IPS-15b (cell line): ENCODE measurements around the gene SRPK1.
"Not testable (repeated sequence)": the region's sequence is repeated elsewhere in the genome, so short reads cannot be mapped to it uniquely, and the experiment has no call there.

Experiments used
- H3K27me3 ChIP-seq: one replicate; pipeline ENCODE4 v1.6.1; 2013; ENCODE audit warnings: low read length; ENCODE audit not compliant: control insufficient read depth, insufficient read depth
- H3K36me3 ChIP-seq: one replicate; pipeline ENCODE4 v1.6.1; 2013; ENCODE audit warnings: low read length; ENCODE audit not compliant: control insufficient read depth, insufficient read depth
- H3K4me1 ChIP-seq: one replicate; pipeline ENCODE4 v1.6.1; 2013; ENCODE audit warnings: mild to moderate bottlenecking, low read length; ENCODE audit not compliant: control insufficient read depth, insufficient read depth
- H3K4me3 ChIP-seq: one replicate; pipeline ENCODE4 v1.5.1; 2013; ENCODE audit warnings: low read depth, low read length
- H3K9ac ChIP-seq: one replicate; pipeline ENCODE4 v1.6.1; 2013; ENCODE audit warnings: low read depth, mild to moderate bottlenecking, low read length
- H3K9me3 ChIP-seq: one replicate; pipeline ENCODE4 v1.6.1; 2013; ENCODE audit warnings: mild to moderate bottlenecking, low read length; ENCODE audit not compliant: control insufficient read depth, insufficient read depth

Gene SRPK1

GRCh38 chr6:35929601-35930000 lies 8.7 kb upstream of the SRPK1 start:
- Histone ChIP-seq H3K4me1 (peaks cover 4% of the 10 kb centered on the region), H3K9me3 (no peaks in the 10 kb centered on the region), H3K36me3 (no peaks in the 10 kb centered on the region), H3K9ac (no peak overlapping the region), H3K27me3 (peaks cover 3% of the 10 kb centered on the region), H3K4me3 (no peak overlapping the region)

DNA sequence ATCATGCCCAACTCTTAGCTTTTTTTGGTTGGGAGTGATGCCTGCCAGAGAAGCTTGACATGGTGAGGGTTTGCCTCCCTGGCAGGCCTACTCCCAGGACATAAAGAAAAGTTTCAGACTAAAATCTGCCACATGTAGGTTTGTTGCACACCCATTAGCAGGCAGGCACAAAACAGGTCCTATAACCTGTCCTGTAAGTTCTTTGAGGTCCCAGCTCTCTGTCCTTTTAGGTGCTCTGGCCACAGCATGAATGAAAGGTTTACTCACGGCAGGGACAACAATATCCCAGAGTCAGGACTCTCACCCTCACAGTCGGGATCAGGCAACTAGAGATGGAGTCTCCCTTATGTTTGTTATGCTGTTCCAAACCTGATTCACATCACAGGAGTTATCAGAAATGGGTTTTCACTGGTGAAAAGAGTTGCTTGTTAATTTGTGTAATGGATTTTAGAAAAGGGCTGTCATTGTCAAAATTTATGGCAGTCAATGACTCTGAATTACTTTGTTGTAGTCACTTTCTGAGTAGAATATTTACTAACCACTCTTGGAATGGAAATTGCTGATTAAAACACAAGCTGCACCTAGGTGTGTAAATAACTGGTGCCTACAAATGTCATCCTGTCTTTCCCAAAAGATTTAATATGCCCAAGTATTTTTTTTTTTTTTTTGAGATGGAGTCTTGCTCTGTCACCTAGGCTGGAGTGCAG lies 5.8 kb upstream of the SRPK1 start:
- H3K9me3 ChIP-seq: no peaks in the 10 kb centered on the region
- no peak overlapping the region for H3K9ac ChIP-seq
- no peaks in the 10 kb centered on the region for H3K36me3 ChIP-seq
- H3K4me1 ChIP-seq: peaks cover 7% of the 10 kb centered on the region
- H3K27me3 ChIP-seq: peaks cover 3% of the 10 kb centered on the region
- no peak overlapping the region for H3K4me3 ChIP-seq

DNA sequence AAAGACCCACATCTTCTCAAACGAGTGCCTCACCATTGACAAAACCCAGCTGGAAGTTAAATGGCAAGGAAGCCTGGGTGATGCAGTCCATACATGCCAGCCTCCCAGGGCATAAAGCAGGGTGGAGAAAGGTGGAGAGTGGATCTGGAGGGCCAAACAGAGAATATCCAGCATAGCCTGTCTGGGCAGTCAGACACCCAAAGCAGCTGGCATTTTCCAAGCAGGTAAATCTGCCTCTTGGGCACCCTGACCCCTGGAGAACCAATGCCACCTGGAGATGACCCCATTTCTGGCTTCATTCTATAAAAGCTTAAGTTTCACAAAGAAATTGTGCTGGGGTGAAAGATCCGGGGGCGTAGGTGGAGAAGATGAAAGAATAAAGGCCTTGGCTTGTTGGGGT lies 5.1 kb upstream of the SRPK1 start:
- Histone ChIP-seq H3K9me3 (no peaks in the 10 kb centered on the region), H3K27me3 (peaks cover 3% of the 10 kb centered on the region), H3K4me3 (no peak overlapping the region), H3K9ac (no peak overlapping the region), H3K36me3 (no peaks in the 10 kb centered on the region), H3K4me1 (peaks cover 7% of the 10 kb centered on the region)

- Histone ChIP-seq H3K27me3 (no peaks in the 10 kb centered on the region), H3K4me3 (no peak overlapping the region), H3K36me3 (no peaks in the 10 kb centered on the region), H3K9ac (no peak overlapping the region), H3K4me1 (peaks cover 3% of the 10 kb centered on the region), H3K9me3 (no peaks in the 10 kb centered on the region)
Observed at GRCh38 chr6:35924146-35924545, 3.2 kb upstream of the SRPK1 start.

DNA sequence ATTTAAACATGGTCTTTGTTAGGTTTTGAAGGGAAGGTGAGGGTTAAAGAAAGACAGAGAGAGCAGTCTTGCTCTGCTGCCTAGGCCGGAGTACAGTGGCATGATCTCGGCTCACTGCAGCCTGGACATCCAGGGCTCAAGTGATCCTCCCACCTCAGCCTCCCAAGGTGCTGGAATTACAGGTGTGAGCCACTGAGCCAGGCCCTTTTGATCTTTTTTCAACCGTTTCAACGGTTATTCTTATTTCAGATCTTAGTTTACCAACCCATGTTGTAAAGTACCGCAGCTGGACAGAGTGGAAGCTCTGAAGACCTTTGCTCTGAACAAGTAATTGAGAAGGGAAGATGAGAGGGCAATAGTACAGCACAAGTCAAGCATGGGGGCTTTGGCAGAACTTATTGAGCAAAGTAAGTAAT lies 1.2 kb upstream of the SRPK1 start:
- Histone ChIP-seq H3K36me3 (peaks cover 4% of the 10 kb centered on the region), H3K4me3 (no peak overlapping the region), H3K4me1 (peaks cover 7% of the 10 kb centered on the region), H3K27me3 (no peaks in the 10 kb centered on the region), H3K9me3 (no peaks in the 10 kb centered on the region), H3K9ac (no peak overlapping the region)

DNA sequence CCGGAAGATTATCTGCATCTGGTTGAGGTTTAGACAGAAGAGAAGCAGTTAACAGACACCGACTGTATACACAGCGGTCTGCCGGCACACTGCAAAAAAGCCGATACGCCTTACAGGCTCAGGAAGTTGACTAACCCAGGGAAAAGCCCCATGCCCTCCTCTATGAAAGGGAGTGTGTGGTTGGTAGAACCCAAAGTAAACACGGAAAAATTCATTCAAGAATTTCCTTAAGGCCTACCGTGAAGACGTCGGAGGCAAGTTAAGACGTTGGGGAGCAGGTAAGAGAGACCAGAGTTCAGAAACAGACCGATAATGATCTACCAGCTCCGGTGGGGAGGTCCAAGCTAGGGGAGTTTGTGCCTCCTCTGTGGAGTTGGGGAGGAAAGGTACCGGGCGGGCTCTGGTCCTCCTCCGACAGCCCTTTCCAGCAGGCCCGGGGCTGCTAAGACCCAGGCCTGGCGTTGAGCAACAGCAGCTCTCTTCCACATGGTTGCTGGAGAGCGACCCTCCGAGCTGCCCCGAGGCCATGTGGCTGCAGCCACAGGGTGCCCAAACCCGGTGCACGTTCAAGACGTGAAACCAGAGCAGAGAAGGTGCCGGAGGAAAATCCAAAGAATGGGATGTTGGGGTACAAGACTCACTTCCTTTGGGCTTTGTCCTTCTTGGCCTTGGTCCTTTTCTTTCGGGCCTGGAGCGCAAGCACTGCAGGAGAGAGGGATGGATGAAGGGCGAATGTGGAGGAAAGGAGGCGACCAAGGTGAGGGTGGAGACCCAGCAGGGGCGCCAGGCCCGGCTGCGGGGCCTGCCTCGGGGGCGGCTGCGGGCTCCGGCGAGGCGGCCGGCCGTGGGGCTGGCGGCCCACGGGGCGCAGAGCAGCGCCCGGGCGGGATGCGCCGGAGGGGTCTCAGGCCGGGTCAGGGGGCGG lies 809 bp downstream of the SRPK1 start:
- H3K9me3 ChIP-seq: no peaks in the 10 kb centered on the region
- peak overlapping the region; percentile 63 for H3K9ac ChIP-seq
- peaks cover 7% of the 10 kb centered on the region for H3K4me1 ChIP-seq
- peak overlapping the region; percentile 81 for H3K4me3 ChIP-seq
- H3K27me3 ChIP-seq: no peaks in the 10 kb centered on the region
- peaks cover 10% of the 10 kb centered on the region for H3K36me3 ChIP-seq

DNA sequence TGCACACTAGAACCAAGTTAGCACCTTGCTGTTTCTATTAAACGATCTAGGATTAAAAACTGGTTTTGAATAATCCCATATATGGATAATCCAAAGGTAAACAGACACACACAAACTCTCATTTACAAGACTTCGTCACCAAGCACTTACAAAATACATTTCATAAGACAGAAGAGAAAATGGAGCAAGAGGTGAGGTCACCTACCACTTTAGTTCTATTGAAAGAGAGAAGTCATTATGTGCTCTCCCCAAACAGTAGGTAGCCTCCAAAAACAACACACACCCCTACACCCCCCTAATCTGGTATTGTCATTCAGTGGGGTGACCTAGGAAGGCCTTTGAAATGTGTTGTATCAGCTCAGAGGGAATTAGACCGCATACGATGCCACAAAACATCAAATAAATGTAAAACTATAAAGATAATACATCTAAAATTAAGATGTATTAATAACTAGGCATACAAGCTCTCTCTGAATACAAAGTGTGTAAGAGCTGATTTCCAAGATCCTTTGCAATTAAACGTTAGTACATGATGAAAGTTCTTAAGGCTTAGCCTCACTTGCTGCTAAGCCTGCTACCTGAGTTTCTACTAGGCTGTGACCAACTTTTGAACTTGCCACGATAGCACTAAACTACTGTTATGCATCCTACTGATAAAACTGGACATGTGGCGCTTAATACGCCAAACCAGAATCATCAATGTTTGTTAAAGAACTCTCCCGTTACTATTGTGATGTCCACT lies 1.6 kb downstream of the SRPK1 start:
- no peak overlapping the region for H3K9ac ChIP-seq
- H3K27me3 ChIP-seq: no peaks in the 10 kb centered on the region
- H3K4me1 ChIP-seq: peaks cover 7% of the 10 kb centered on the region
- H3K4me3 ChIP-seq: peak overlapping the region; percentile 81
- H3K9me3 ChIP-seq: no peaks in the 10 kb centered on the region
- H3K36me3 ChIP-seq: peaks cover 10% of the 10 kb centered on the region

DNA sequence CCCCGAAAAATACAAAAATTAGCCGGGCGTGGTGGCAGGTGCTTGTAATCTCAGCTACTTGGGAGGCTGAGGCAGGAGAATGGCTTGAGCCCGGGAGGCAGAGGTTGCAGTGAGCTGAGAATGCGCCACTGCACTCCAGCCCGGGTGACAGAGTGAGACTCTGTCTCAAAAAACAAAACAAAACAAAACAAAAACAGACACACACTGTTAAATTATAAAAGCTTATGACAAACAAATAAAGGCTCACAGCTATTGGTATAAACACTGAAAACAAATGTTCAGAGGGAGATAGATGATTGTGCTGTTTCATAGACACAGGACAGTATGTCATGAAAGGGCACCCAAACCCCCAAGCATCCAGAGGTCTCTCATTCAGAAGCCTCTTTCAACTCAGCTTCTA lies 4.0 kb downstream of the SRPK1 start:
- not testable (repeated sequence) for H3K4me3 ChIP-seq, H3K4me1 ChIP-seq, H3K9ac ChIP-seq, H3K27me3 ChIP-seq, H3K9me3 ChIP-seq
- H3K36me3 ChIP-seq: peaks cover 16% of the 10 kb centered on the region

DNA sequence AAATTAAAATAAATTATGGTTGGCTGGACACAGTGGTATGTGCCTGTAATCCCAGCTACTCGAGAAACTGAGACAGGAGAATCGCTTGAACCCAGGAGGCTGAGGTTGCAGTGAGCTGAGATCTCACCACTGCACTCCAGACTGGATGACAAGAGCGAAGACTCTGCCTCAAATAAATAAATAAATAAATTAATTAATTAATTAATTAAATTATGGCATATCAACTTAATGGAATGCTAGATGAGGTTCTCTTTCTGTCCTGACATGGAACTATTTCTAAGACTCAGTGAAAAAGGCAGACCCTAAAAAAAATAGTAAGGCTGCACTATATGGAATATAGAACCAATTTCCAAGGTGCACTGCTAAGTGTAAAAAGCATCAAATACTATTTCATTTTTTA lies 4.8 kb downstream of the SRPK1 start:
- Histone ChIP-seq H3K36me3 (peaks cover 23% of the 10 kb centered on the region), H3K9ac (no peak overlapping the region), H3K9me3 (peaks cover 2% of the 10 kb centered on the region), H3K4me3 (no peak overlapping the region), H3K27me3 (no peaks in the 10 kb centered on the region), H3K4me1 (peaks cover 4% of the 10 kb centered on the region)

DNA sequence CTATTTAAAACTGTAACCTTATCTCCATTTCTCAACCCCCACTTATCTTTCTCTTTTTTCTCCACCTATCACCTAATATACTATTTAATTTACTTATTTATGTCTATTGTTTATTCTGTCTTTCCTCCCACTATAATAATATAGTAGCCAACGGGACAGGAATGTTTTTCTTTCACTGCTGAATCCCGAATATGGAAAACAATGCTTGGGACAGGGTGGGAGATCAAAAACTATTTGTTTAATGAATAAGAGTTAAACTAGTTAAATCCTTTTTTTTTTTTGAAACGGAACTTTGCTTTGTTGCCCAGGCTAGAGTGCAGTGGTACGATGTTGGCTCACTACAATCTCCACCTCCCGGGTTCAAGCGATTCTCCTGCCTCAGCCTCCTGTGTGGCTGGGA lies 6.4 kb downstream of the SRPK1 start:
- H3K9ac ChIP-seq: no peak overlapping the region
- no peaks in the 10 kb centered on the region for H3K27me3 ChIP-seq
- H3K36me3 ChIP-seq: peaks cover 31% of the 10 kb centered on the region
- peaks cover 4% of the 10 kb centered on the region for H3K4me1 ChIP-seq
- no peak overlapping the region for H3K4me3 ChIP-seq
- H3K9me3 ChIP-seq: peaks cover 4% of the 10 kb centered on the region

DNA sequence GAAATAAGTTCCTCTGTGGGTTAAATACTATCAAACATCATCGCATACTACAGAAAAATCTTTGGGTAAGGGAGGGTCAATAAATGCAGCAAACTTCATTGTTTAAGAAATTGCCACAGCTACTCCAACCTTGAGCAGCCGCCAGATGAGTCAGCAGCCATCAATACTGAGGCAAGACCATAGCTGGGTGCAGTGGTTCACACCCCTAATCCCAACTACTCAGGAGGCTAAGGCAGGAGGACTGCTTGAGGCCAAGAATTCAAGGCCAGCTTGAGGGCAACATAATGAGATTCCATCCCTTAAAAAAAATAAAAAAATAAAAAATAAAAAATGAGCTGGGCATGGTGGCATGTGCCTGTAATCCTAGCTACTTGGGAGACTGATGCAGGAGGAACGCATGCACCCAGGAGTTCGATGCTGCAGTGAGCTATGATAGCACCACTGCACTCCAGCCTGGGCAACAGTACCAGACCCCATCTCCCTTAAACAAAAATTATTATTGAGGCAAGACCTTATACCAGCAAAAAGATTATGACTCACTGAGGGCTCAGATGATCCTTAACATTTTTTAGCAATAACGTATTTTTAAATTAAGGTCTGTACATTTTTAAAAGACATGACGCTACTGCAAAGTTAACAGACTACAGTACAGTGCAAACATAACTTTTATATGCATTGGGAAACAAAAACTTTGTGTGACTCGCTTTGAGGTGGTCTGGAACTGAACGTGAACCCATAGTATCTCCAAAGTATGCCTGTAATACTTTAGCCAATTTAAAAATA lies 8.8 kb downstream of the SRPK1 start:
- Histone ChIP-seq H3K9me3 (peaks cover 9% of the 10 kb centered on the region), H3K4me1 (no peaks in the 10 kb centered on the region), H3K36me3 (peaks cover 29% of the 10 kb centered on the region), H3K27me3 (no peaks in the 10 kb centered on the region), H3K4me3 (no peak overlapping the region), H3K9ac (no peak overlapping the region)
